HG02870 (cell line): ENCODE measurements around the gene GPD1.
"Not testable (repeated sequence)": the region's sequence is repeated elsewhere in the genome, so short reads cannot be mapped to it uniquely, and the experiment has no call there.

Source experiments
- ATAC-seq: cut with Tn5 transposase; IDR thresholded peaks from one replicate; pipeline ENCODE4 v1.9.1; 2021; ENCODE audit warnings: mild to moderate bottlenecking, moderate library complexity; ENCODE audit not compliant: unreplicated experiment

Gene GPD1

DNA sequence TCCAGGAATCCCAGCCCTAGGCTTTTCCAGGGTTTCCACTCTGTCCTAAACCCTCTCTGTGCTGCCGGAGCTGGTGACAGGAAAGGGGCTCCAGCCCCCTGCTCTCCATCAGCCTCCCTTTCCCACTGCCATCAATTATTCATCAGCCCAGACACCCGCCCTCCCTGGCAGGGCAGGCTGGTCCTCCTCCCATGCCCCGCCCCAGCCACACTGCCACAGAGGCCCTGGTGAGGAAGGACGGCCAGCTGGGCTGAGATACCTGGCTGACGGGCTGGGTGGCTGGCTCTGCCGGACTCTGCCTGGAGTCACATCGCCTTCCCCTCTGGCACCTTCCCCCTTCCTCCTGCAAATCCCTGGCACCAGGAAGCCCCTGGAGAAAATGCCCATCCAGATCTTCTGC lies 30.6 kb upstream of the GPD1 start:
- ATAC-seq = no peak

- no peak for ATAC-seq
Measured at GRCh38 chr12:50073712-50074111, 30.1 kb upstream of the GPD1 start.

DNA sequence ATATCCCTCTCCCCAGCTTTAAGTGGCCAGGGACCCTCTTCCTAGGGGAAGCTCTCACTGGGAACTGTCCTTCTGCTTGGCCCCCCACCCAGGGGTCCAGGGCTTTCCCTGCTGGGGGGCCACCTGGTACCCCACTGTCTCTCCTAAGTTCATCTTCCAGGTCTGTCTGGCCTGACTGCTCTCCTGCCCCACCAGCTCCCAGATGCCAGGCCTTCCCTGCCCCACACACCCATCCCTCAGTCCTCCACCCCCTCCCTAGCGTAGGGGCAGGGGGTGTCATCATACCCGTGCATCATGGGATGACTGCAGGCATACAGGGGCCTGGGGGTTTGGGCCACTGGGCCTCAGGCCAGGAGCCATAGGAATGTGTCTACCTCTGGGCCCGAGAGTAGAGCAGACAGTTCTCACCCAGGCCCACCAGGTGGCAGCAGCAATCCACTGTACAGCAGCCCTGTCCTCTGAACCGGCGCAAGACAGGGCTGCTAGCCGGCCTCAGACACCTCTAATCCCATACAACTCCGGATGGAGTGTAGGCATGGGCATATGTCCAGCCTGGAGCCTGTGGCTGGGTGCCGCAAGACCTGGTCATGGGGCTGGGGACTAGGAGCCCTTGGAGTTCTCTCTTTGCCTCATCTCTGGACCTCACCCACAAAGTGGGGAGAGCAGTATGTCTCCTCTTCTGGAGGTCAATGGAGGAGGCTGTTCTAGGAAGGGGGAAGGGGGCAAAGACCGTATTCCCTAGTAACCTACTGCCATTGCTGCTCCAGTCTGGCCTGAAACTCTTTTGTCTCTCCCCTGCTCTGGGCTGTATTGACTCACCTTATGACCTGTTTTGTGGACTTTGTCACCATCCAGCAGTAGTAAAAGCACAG lies 28.6 kb upstream of the GPD1 start:
- peak; percentile 83 for ATAC-seq

DNA sequence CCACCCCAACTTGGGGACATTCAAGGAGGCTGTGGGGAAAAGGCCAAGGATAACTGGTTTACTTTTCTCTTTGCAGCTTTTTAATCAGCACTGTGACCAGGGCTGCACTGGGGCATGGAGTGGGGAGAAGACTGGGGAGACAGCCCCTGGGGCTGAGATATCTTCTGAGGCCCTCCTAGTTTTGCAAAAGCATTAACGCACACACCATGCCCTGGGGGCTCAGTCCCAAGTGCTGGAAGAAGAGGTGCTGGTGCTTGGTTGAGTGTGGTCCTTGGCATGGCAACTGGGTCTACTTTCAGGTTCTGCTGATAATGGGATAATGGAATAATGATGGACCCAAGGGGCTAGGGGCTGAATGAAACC lies 28.0 kb upstream of the GPD1 start:
- ATAC-seq = no peak

GRCh38 chr12:50077099-50077498 lies 26.7 kb upstream of the GPD1 start:
- ATAC-seq = no peak

GRCh38 chr12:50078281-50078680 lies 25.5 kb upstream of the GPD1 start:
- no peak for ATAC-seq

DNA sequence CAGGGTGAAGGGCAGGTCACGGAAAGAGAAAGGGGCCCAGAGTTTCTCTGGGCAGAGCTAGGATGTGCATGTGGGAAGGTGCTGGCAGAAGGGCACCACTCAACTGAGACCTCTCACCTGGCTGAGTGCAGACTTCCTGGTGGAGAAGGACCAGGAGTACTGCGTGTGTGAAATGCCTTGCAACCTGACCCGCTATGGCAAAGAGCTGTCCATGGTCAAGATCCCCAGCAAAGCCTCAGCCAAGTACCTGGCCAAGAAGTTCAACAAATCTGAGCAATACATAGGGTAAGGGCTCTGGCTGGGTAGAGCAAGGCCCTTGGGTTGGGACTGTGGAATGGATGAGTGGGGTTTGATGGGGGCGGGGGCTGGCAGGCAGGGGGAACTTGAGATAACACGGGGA lies 24.0 kb upstream of the GPD1 start:
- no peak for ATAC-seq

GRCh38 chr12:50081096-50081808 lies 22.6 kb upstream of the GPD1 start:
- no peak for ATAC-seq

- ATAC-seq = no peak
Measured at GRCh38 chr12:50082644-50083043, 21.2 kb upstream of the GPD1 start.

DNA sequence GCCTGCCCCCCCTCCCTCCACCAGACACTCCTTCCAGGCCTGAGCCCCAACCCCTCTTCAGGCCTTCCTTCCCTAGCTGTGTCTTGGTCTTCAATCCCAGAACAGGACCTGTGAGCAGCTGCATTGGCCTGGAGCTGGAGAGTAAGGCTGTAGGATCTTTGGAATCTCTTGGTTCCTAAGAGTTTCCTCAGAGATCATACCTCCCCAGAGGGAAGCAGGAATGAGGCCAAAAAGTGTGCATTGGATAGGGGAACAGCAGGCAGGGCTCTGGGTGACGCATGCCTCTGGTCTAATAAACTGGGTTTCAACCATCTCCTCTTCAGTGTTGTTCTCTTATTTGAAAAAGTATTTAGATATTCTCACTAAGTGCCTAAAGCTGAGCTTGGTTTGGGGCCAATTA lies 20.5 kb upstream of the GPD1 start:
- ATAC-seq = no peak

DNA sequence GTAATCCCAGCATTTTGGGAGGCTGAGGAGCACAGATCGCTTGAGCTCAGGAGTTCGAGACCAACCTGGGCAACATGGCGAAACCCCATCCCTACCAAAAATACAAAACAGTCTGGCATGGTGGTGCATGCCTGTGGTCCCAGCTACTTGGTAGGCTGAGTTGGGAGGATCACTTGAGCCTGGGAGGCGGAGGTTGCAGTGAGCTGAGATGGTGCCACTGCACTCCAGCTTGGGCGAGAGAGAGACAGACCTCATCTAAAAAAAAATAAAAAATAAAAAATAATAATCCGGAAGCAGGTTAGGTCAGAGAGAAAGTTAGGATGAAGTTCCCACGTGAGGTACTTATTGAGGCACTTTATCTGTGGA lies 19.4 kb upstream of the GPD1 start:
- ATAC-seq = not testable (repeated sequence)

DNA sequence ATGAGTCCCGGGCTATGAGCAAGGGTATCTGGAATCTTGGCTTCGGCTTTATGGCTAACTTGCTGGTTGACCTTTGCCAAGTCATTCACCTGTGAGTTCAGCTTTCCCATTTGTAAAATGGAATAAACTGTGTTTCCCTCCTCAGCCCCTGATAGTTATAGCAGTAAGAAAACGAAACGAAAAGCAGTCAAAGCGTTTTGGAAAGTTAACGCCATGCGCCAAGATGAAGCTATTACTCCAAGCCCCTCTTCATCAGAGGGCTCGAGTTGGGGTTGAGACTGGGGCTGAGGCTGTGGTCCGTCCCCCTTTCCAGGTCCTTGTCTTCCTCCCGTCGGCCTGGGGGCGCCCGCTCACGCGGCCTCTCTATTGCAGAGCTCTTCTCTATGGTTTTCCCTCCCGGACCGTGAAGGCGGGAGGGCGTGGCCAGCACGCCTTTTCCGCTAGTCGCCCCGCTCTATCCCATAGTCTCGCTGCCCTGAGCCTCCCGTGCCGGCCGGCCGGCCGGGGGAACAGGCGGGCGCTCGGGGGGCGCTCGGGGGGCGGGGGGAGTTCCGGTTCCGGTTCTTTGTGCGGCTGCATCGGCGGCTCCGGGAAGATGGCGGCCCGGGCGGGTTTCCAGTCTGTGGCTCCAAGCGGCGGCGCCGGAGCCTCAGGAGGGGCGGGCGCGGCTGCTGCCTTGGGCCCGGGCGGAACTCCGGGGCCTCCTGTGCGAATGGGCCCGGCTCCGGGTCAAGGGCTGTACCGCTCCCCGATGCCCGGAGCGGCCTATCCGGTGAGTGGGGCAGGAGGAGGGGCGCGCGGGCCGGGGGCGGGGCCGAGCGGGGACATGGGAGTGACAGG lies 18.8 kb upstream of the GPD1 start, which contains the start of gene SMARCD1:
TSS of gene SMARCD1 (plus strand) at position 568 of the 840 bp plus-strand sequence. CDS start at position 596, 28 bp downstream.
- peak; percentile 77 for ATAC-seq

- no peak for ATAC-seq
Measured at GRCh38 chr12:50085615-50086072, 18.2 kb upstream of the GPD1 start.

GRCh38 chr12:50086148-50086547 lies 17.7 kb upstream of the GPD1 start:
- ATAC-seq = no peak

DNA sequence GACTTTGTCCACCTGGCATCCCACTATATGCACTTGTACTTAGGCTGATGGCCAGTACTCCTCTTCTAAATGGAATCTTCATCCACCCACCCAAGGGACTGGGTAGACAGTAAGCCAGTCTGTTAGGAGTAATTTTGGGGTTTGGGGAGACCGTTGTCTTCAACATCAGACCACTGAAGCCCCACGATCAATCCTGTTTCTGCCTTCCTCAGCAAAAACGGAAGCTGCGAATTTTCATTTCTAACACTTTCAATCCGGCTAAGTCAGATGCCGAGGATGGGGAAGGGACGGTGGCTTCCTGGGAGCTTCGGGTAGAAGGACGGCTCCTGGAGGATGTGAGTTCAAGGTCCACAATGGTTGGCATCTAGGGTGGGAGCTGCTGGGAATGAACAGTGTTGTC lies 16.7 kb upstream of the GPD1 start:
- no peak for ATAC-seq

GRCh38 chr12:50087995-50088394 lies 15.8 kb upstream of the GPD1 start:
- no peak for ATAC-seq

GRCh38 chr12:50088577-50089335 lies 15.1 kb upstream of the GPD1 start:
- ATAC-seq = no peak

GRCh38 chr12:50089730-50090129 lies 14.1 kb upstream of the GPD1 start:
- ATAC-seq = no peak

DNA sequence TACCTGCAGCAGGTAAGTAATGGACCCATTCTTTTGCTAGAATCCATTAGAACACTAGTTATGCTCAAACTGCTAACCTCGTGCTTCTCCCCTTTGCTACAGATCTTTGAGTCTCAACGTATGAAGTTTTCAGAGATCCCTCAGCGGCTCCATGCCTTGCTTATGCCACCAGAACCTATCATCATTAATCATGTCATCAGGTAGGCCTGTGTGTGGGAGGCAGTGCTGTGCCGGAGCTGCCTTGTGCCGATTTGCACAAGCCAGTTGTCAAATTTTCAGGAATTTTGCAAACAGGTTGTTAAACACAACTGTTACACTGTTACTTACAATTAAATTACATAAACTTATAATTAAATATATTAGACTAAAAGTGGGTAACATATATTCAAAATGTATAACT lies 13.4 kb upstream of the GPD1 start:
- ATAC-seq = no peak

- ATAC-seq = no peak
Measured at GRCh38 chr12:50097952-50098351, 5.9 kb upstream of the GPD1 start.
